Smooth muscle cell of trachea (primary cell): Measurements from ENCODE around the gene KRTAP16-1. TPM values are rescaled to one million over a fixed set of nuclear protein-coding genes. Genes with fewer than 3 reads are reported as not detected.

Experiments used
- total RNA-seq: library from RNA; depleted of rRNA; stranded (reverse); fragments of >200 nt; gene quantifications from 2 replicates; pipeline ENCODE4 v1.2.1, GENCODE V29; 2014

Gene KRTAP16-1
- not detected in 2 replicates for total RNA-seq

GRCh38 chr17:41308918-41309359 is at the start of gene KRTAP16-1:
KRTAP16-1 (minus strand) TSS chr17:41309309; CDS start chr17:41309253, 56 bp downstream.

GRCh38 chr17:41350381-41350878 is 41.3 kb upstream of the KRTAP16-1 start, which contains the start of gene KRT33A:
KRT33A (minus strand) TSS chr17:41350828; CDS start chr17:41350767, 61 bp downstream.

GRCh38 chr17:41315204-41315794 is 6.2 kb upstream of the KRTAP16-1 start, which contains the start of gene KRTAP17-1:
KRTAP17-1 (minus strand) TSS chr17:41315710; CDS start chr17:41315650, 60 bp downstream.

GRCh38 chr17:41301916-41302901 is 6.9 kb downstream of the KRTAP16-1 start, which contains the start of gene KRTAP29-1:
KRTAP29-1 (minus strand) TSS chr17:41302851; CDS start chr17:41302851, 0 bp downstream.

GRCh38 chr17:41275648-41276190 is 33.4 kb downstream of the KRTAP16-1 start, which contains the start of gene KRTAP9-7:
KRTAP9-7 (plus strand) TSS chr17:41275698; CDS start chr17:41275698, 0 bp downstream.

GRCh38 chr17:41265078-41265477 is 44.0 kb downstream of the KRTAP16-1 start, which contains the start of gene KRTAP9-6:
KRTAP9-6 (plus strand) TSS chr17:41265378; CDS start chr17:41265378, 0 bp downstream.

Other genes starting within 250 kb of the KRTAP16-1 start
- not detected in 2 replicates for gene KRTAP2-3, start 249.2 kb downstream of the KRTAP16-1 start, total RNA-seq
- not detected in 2 replicates for gene KRTAP2-4, start 243.4 kb downstream of the KRTAP16-1 start, total RNA-seq
- gene KRTAP4-7, start 225.2 kb downstream of the KRTAP16-1 start, total RNA-seq, result not detected in 2 replicates
- gene KRTAP4-8, start 211.2 kb downstream of the KRTAP16-1 start, total RNA-seq, result not detected in 2 replicates
- not detected in 2 replicates for gene KRTAP4-16, start 207.1 kb downstream of the KRTAP16-1 start, total RNA-seq
- not detected in 2 replicates for gene KRTAP4-9, start 203.9 kb downstream of the KRTAP16-1 start, total RNA-seq
- gene KRTAP4-11, start 190.9 kb downstream of the KRTAP16-1 start, total RNA-seq, result not detected in 2 replicates
- not detected in 2 replicates for gene KRTAP4-12, start 185.1 kb downstream of the KRTAP16-1 start, total RNA-seq
- not detected in 2 replicates for gene KRTAP4-6, start 168.8 kb downstream of the KRTAP16-1 start, total RNA-seq
- not detected in 2 replicates for gene KRTAP4-5, start 159.5 kb downstream of the KRTAP16-1 start, total RNA-seq
- not detected in 2 replicates for gene KRTAP4-4, start 148.6 kb downstream of the KRTAP16-1 start, total RNA-seq
- not detected in 2 replicates for gene KRTAP4-3, start 141.1 kb downstream of the KRTAP16-1 start, total RNA-seq
- gene KRTAP4-2, start 131.1 kb downstream of the KRTAP16-1 start, total RNA-seq, result not detected in 2 replicates
- gene KRTAP4-1, start 124.4 kb downstream of the KRTAP16-1 start, total RNA-seq, result not detected in 2 replicates
- not detected in 2 replicates for gene KRTAP9-1, start 119.4 kb downstream of the KRTAP16-1 start, total RNA-seq
- not detected in 2 replicates for gene KRTAP9-2, start 82.7 kb downstream of the KRTAP16-1 start, total RNA-seq
- not detected in 2 replicates for gene KRTAP9-3, start 76.9 kb downstream of the KRTAP16-1 start, total RNA-seq
- gene KRTAP9-8, start 71.3 kb downstream of the KRTAP16-1 start, total RNA-seq, result not detected in 2 replicates
- gene KRTAP9-4, start 59.6 kb downstream of the KRTAP16-1 start, total RNA-seq, result not detected in 2 replicates
- gene KRTAP9-9, start 53.9 kb downstream of the KRTAP16-1 start, total RNA-seq, result not detected in 2 replicates
- gene KRTAP9-6, start 43.9 kb downstream of the KRTAP16-1 start, total RNA-seq, result not detected in 2 replicates
- gene KRTAP9-7, start 33.6 kb downstream of the KRTAP16-1 start, total RNA-seq, result not detected in 2 replicates
- not detected in 2 replicates for gene KRTAP29-1, start 6.5 kb downstream of the KRTAP16-1 start, total RNA-seq
- gene KRTAP17-1, start 6.4 kb upstream of the KRTAP16-1 start, total RNA-seq, result not detected in 2 replicates
- not detected in 2 replicates for gene KRT33A, start 41.5 kb upstream of the KRTAP16-1 start, total RNA-seq
- not detected in 2 replicates for gene KRT33B, start 60.5 kb upstream of the KRTAP16-1 start, total RNA-seq
- 0.17 TPM in 1 of 2 replicates, not detected in the other for gene KRT34, start 73.0 kb upstream of the KRTAP16-1 start, total RNA-seq
- gene KRT31, start 88.3 kb upstream of the KRTAP16-1 start, total RNA-seq, result not detected in 2 replicates
- gene KRT37, start 115.3 kb upstream of the KRTAP16-1 start, total RNA-seq, result not detected in 2 replicates
- gene KRT38, start 131.7 kb upstream of the KRTAP16-1 start, total RNA-seq, result not detected in 2 replicates
- gene KRT32, start 158.1 kb upstream of the KRTAP16-1 start, total RNA-seq, result not detected in 2 replicates
- not detected in 2 replicates for gene KRT35, start 171.8 kb upstream of the KRTAP16-1 start, total RNA-seq
- gene KRT36, start 180.6 kb upstream of the KRTAP16-1 start, total RNA-seq, result not detected in 2 replicates
- 0.15 TPM in 1 of 2 replicates, not detected in the other for gene KRT13, start 196.3 kb upstream of the KRTAP16-1 start, total RNA-seq
- 0.66 and 2.9 TPM in 2 replicates for gene KRT15, start 209.6 kb upstream of the KRTAP16-1 start, total RNA-seq
- 21.1 and 42.7 TPM in 2 replicates for gene KRT19, start 219.0 kb upstream of the KRTAP16-1 start, total RNA-seq